Measurements from ENCODE around the gene RAF1. TPM values are rescaled to one million over a fixed set of nuclear protein-coding genes. Genes with fewer than 3 reads are reported as not detected.
"Not testable (repeated sequence)": the region's sequence is repeated elsewhere in the genome, so short reads cannot be mapped to it uniquely, and the experiment has no call there.

RAF1 gene
- total RNA-seq, 1 experiment from 2014 or later = 130 TPM

- ChIA-PET CTCF (no interaction called here), POLR2A (ENCODE audit: low non-redundant PET) (no interaction called here)
- H3K27me3 ChIP-seq (replicated peaks; ENCODE audit: insufficient read depth, low read depth, low read length, poor library complexity) = no peaks in the 10 kb centered on the region
- intact Hi-C loops (cut with micrococcal nuclease; ENCODE audit: unreplicated experiment) = no loop called here
- no peak for TF ChIP-seq EZH2 (IDR thresholded peaks at IDR 0.05; ENCODE audit: borderline replicate concordance, low read depth, low read length, poor library complexity, severe bottlenecking)
- no peak for TF ChIP-seq CTCF (conservative IDR thresholded peaks at IDR 0.05; ENCODE audit: low read depth, low read length)
- no peak for DNase-seq (ENCODE audit: low spot score)
- no peaks in the 10 kb centered on the region for H3K9me3 ChIP-seq (ENCODE audit: low read depth, low read length, poor library complexity, severe bottlenecking)
- peaks cover 1% of the 10 kb centered on the region for H3K4me1 ChIP-seq (ENCODE audit: insufficient read depth, low read length, poor library complexity, severe bottlenecking)
- no peak overlapping the region for H3K27ac ChIP-seq (ENCODE audit: low read depth, low read length, poor library complexity, severe bottlenecking)
- BruUV-seq (replicated peaks) = no TSS peak
- no peaks in the 10 kb centered on the region for H3K36me3 ChIP-seq (ENCODE audit: insufficient read depth, low read length, poor library complexity, severe bottlenecking)
- H3K4me3 ChIP-seq (ENCODE audit: low read depth, low read length, poor library complexity, severe bottlenecking) = no peak overlapping the region
Observed at GRCh38 chr3:12633108-12633507, 30.8 kb downstream of the RAF1 start.

- TF ChIP-seq EZH2 (IDR thresholded peaks at IDR 0.05; ENCODE audit: borderline replicate concordance, low read depth, low read length, poor library complexity, severe bottlenecking) = no peak
- no peak for TF ChIP-seq CTCF (conservative IDR thresholded peaks at IDR 0.05; ENCODE audit: low read depth, low read length)
- Histone ChIP-seq H3K4me1 (ENCODE audit: insufficient read depth, low read length, poor library complexity, severe bottlenecking) (no peaks in the 10 kb centered on the region), H3K27me3 (replicated peaks; ENCODE audit: insufficient read depth, low read depth, low read length, poor library complexity) (no peaks in the 10 kb centered on the region), H3K9me3 (ENCODE audit: low read depth, low read length, poor library complexity, severe bottlenecking) (no peaks in the 10 kb centered on the region), H3K4me3 (ENCODE audit: low read depth, low read length, poor library complexity, severe bottlenecking) (no peak overlapping the region), H3K27ac (ENCODE audit: low read depth, low read length, poor library complexity, severe bottlenecking) (no peak overlapping the region), H3K36me3 (ENCODE audit: insufficient read depth, low read length, poor library complexity, severe bottlenecking) (no peaks in the 10 kb centered on the region)
- POLR2A ChIA-PET (ENCODE audit: low non-redundant PET) = no interaction called here
- no TSS peak for BruUV-seq (replicated peaks)
- intact Hi-C loops (cut with micrococcal nuclease; ENCODE audit: unreplicated experiment) = no loop called here
- DNase-seq (ENCODE audit: low spot score) = no peak
- CTCF ChIA-PET = no interaction called here
Observed at GRCh38 chr3:12632523-12632922, 31.4 kb downstream of the RAF1 start.

- CTCF ChIA-PET; H3K36me3 ChIP-seq (ENCODE audit: insufficient read depth, low read length, poor library complexity, severe bottlenecking); H3K4me1 ChIP-seq (ENCODE audit: insufficient read depth, low read length, poor library complexity, severe bottlenecking); H3K27ac ChIP-seq (ENCODE audit: low read depth, low read length, poor library complexity, severe bottlenecking); POLR2A ChIA-PET (ENCODE audit: low non-redundant PET); intact Hi-C loops (cut with micrococcal nuclease; ENCODE audit: unreplicated experiment); H3K9me3 ChIP-seq (ENCODE audit: low read depth, low read length, poor library complexity, severe bottlenecking); H3K27me3 ChIP-seq (replicated peaks; ENCODE audit: insufficient read depth, low read depth, low read length, poor library complexity); DNase-seq (ENCODE audit: low spot score); H3K4me3 ChIP-seq (ENCODE audit: low read depth, low read length, poor library complexity, severe bottlenecking); BruUV-seq (replicated peaks): not testable (repeated sequence)
Observed at GRCh38 chr3:12630843-12631242, 33.1 kb downstream of the RAF1 start.

- no TSS peak for BruUV-seq (replicated peaks)
- no peaks in the 10 kb centered on the region for H3K9me3 ChIP-seq (ENCODE audit: low read depth, low read length, poor library complexity, severe bottlenecking)
- no peak overlapping the region for H3K4me3 ChIP-seq (ENCODE audit: low read depth, low read length, poor library complexity, severe bottlenecking)
- no peak for TF ChIP-seq CTCF (conservative IDR thresholded peaks at IDR 0.05; ENCODE audit: low read depth, low read length)
- TF ChIP-seq EZH2 (IDR thresholded peaks at IDR 0.05; ENCODE audit: borderline replicate concordance, low read depth, low read length, poor library complexity, severe bottlenecking) = no peak
- POLR2A ChIA-PET (ENCODE audit: low non-redundant PET) = no interaction called here
- H3K4me1 ChIP-seq (ENCODE audit: insufficient read depth, low read length, poor library complexity, severe bottlenecking) = no peaks in the 10 kb centered on the region
- CTCF ChIA-PET = no interaction called here
- H3K36me3 ChIP-seq (ENCODE audit: insufficient read depth, low read length, poor library complexity, severe bottlenecking) = no peaks in the 10 kb centered on the region
- no peak overlapping the region for H3K27ac ChIP-seq (ENCODE audit: low read depth, low read length, poor library complexity, severe bottlenecking)
- no peaks in the 10 kb centered on the region for H3K27me3 ChIP-seq (replicated peaks; ENCODE audit: insufficient read depth, low read depth, low read length, poor library complexity)
- no peak for DNase-seq (ENCODE audit: low spot score)
- intact Hi-C loops (cut with micrococcal nuclease; ENCODE audit: unreplicated experiment) = no loop called here
Observed at GRCh38 chr3:12630292-12630691, 33.6 kb downstream of the RAF1 start.

Measured in A673 (cell line).